HG03575 (cell line): ENCODE data around the gene TECR.
"Not testable (repeated sequence)": the region's sequence is repeated elsewhere in the genome, so short reads cannot be mapped to it uniquely, and the experiment has no call there.

Experiments
- ATAC-seq: cut with Tn5 transposase; IDR thresholded peaks from one replicate; pipeline ENCODE4 v1.9.1; 2021; ENCODE audit not compliant: unreplicated experiment, insufficient number of reproducible peaks, low FRiP score; ENCODE audit errors: extremely low read depth

The TECR gene

GRCh38 chr19:14528419-14529253 is 758 bp upstream of the TECR start:
- ATAC-seq = no peak

- ATAC-seq = no peak
Observed at GRCh38 chr19:14530005-14530348, 583 bp downstream of the TECR start.

GRCh38 chr19:14530506-14530905 is 1.1 kb downstream of the TECR start:
- ATAC-seq = no peak

- ATAC-seq = no peak
Observed at GRCh38 chr19:14533450-14533849, 4.1 kb downstream of the TECR start.

GRCh38 chr19:14536926-14537692 is 7.7 kb downstream of the TECR start:
- no peak for ATAC-seq

- ATAC-seq = no peak
Observed at GRCh38 chr19:14540741-14541525, 11.5 kb downstream of the TECR start.

- ATAC-seq = not testable (repeated sequence)
Observed at GRCh38 chr19:14541979-14542378, 12.6 kb downstream of the TECR start.

GRCh38 chr19:14542711-14543328 is 13.4 kb downstream of the TECR start:
- ATAC-seq = no peak

GRCh38 chr19:14544047-14544446 is 14.7 kb downstream of the TECR start:
- ATAC-seq = no peak

GRCh38 chr19:14544977-14545715 is 15.8 kb downstream of the TECR start:
- no peak for ATAC-seq

- ATAC-seq = no peak
Observed at GRCh38 chr19:14545716-14546082, 16.3 kb downstream of the TECR start.

GRCh38 chr19:14550201-14550754 is 20.9 kb downstream of the TECR start:
- no peak for ATAC-seq

GRCh38 chr19:14551134-14552005 is 22.0 kb downstream of the TECR start:
- ATAC-seq = not testable (repeated sequence)

GRCh38 chr19:14552006-14552360 is 22.6 kb downstream of the TECR start:
- not testable (repeated sequence) for ATAC-seq

GRCh38 chr19:14553042-14553938 is 23.9 kb downstream of the TECR start:
- ATAC-seq = no peak

- ATAC-seq = no peak
Observed at GRCh38 chr19:14553939-14554243, 24.5 kb downstream of the TECR start.

GRCh38 chr19:14554382-14554812 is 25.0 kb downstream of the TECR start:
- ATAC-seq = no peak
